Hematopoietic multipotent progenitor cell treated with erythropoietin and hydrocortisone succinate and interleukin-3 and kit ligand, for 17 days (in vitro differentiated cells): Measurements from ENCODE around the gene MAPKAP1.

Experiments used
- DNase-seq: peaks from one replicate; pipeline ENCODE4 v3.0.0-alpha.2; 2015; ENCODE audit warnings: low spot score

Gene MAPKAP1

GRCh38 chr9:125561509-125562148, 145.4 kb downstream of the MAPKAP1 start:
- DNase-seq, result no peak

DNA sequence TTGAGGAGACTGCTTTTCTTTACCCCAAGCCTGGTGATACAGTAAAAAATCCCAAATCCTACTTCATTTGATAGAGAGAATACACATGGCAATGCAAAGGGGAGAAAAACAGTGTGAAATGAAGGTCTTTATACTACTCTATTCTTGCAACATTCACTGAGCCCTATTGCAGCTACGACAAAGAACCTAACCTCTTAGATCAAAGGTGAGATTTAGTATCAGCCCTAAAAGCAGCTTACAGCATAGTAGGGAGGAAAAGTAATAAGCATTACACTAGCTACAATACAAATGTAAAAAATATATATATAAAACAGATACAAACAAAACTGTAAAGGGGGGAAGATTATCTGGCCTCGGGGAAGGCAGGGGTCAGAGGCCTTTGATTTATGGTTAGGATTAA, 147.1 kb downstream of the MAPKAP1 start:
- DNase-seq, result no peak

DNA sequence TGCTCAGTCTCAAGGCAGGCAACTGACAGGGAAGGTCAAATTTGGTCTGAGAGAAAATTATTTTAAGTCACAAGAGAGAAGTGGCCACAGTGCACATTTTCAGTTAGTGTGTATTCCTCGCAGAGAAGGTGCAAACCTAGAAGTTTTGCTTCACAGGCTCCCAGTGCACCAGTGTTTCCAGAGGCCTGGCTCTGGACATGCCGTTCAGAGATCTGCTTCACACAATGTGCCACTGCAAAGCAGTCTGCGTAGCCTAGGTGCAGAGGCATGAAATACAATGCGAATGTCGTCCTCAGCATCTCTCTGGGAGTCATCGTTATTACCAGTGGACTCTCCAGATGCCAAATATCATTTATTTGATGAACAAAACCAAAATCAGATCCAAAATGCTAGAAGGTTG, 147.8 kb downstream of the MAPKAP1 start:
- DNase-seq, result no peak

- DNase-seq, result peak; percentile 47
These were observed 148.4 kb downstream of the MAPKAP1 start for GRCh38 chr9:125558453-125559092.

- DNase-seq, result no peak
These were observed 150.8 kb downstream of the MAPKAP1 start for GRCh38 chr9:125556046-125556721.

- DNase-seq, result no peak
These were observed 152.3 kb downstream of the MAPKAP1 start for GRCh38 chr9:125554726-125555125.

GRCh38 chr9:125551781-125552180, 155.2 kb downstream of the MAPKAP1 start:
- no peak for DNase-seq

DNA sequence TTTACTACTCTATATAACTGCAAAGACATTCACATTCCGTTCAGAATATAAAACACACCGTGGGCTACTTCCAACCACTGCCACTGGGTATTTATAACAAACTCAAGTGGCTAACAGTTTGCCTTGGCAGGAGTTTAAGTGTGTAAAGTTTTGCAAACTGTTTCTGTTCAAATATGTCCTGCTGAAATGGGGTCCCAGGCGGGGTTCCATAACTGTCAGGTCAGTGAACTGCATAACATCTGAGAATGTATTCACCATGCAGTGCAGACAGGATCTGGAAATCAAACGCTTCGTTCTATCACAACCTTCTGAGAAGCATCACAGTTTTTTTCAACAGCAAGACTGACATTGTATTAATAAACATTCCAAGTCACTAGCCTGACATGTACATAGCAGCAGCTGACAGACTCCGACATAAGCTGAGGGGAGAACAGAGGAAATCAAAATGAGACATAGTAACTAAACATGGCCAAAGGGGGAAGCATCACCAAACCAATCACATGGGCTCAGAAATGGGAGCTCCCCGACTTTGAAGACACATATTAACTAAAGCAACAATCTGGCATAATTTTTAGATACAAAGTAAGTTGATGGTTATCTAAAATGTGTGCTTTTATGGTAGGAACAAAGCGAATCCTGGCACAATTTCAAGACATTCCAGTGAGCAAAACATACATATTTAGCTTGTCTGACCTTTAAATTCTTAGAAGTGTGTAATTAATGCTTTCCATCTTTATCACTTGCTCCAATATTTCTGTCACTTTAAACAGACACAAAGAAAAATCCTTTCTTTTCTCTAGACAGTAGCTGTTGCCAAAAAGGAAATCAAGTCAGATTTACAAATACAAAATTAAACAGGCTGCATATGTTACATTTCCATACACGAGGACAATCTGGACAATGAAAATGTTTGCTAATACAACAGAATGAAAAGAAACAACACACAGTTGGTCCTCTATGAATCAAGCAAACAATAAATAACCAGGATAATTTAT, 156.8 kb downstream of the MAPKAP1 start:
- no peak for DNase-seq

DNA sequence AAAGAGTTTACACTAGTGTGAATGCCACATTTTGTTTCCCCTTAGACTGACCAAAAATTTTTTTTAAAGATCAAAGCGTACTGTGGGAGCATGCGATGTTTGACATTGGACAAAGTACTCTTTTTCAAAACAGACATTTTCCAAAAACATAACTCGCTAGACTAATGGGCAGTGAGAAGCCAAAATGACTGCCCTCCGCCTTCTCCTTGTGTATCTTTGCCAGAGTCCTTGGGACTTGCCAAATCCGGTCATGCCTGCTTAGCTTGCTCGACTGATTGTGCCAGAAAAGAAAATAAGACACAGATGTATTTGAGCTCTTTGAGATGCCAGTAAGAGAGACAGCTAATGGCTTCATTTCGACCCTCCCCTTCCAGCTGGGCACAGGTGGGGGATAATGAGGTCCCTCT, 157.5 kb downstream of the MAPKAP1 start:
- DNase-seq, result no peak

DNA sequence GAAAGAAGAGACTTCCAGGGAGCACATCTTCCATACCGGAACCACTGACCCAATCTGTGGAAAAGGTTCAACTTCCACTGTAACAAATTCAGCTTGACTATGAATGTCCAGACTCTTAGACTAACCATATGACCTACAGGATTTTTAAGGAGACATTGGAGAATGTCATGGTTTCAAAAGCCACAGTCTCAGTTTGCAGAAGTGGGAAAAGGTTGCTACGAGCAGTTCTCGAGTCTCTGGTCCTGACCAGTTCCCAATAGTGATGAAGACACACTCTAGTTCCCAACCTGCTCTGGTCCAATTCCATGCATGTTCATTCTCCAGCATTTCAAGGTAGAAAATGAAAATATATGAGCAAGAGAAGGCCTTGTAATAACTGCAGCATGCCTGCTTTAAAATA, 158.0 kb downstream of the MAPKAP1 start:
- DNase-seq, result no peak

DNA sequence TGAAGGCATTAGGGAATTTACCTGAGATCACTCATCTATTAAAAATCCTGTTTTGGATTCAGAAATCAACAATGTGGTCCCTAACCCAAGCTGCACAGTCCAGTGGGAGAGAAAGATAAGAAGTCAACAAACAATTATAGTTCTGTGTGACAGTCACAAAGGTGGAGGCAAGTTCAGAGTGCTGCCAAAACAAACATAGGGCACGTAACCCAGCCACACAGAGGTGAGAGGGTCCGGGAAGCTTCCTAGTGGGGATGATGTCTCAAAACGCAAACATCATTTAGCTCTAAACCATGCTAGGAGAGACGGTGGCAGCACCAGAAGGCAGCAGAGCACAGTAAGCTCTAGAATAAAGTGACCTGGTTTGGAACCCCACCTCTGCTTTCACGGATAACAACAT, 158.9 kb downstream of the MAPKAP1 start:
- no peak for DNase-seq

DNA sequence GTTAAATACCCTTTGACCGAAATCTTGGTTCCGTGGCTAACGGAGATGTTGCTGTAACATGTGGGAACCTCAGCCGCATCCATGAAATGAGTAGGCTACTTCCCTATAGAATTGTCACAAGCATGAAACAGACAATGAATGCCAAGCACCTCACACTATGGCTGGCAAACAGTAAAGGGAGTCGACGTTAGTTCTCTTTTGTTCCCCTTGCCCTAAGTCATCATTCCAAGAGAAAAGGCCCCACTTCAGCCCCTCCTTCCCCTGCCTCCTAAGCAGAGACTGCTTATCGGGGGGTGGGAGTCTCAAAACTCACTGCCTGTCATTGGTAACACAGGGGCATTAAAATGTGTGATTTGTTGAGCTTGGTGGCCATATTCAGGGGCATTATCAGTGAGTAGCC, 159.6 kb downstream of the MAPKAP1 start:
- no peak for DNase-seq

GRCh38 chr9:125545845-125546244, 161.2 kb downstream of the MAPKAP1 start:
- no peak for DNase-seq

DNA sequence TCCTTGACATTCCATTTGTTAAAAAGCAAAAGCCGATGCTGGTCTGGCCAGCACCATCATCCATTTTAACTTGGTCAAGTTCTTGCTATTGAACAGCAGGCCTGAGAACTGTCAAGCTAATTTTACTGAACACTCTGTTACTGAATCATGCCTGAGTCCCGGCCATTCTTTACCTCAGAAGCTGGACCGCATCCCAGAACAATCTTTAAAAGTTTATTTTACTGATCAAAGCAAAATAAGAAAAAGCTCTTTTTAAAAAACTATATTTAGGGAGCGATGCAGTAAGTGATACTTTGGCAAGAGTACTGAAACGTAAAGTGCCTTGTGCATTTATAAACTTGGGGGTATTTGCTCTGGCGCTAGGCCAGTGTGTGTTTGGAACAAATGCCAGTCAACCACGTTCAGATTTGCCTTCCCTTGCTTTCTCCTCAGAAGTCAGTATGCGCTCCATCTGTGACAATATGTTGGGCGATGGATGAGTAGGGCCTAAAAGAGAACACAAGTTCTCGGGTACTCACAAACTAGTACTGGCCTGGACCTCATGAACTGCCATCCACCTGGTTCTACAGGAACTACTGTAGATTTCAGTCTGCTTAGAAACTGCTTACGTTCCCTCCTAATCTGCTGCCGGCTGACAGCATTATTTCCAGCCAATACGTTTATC, 161.9 kb downstream of the MAPKAP1 start:
- no peak for DNase-seq

GRCh38 chr9:125544484-125544883, 162.5 kb downstream of the MAPKAP1 start:
- DNase-seq, result no peak

GRCh38 chr9:125541840-125542243, 165.2 kb downstream of the MAPKAP1 start:
- DNase-seq, result no peak

- no peak for DNase-seq
These were observed 166.5 kb downstream of the MAPKAP1 start for GRCh38 chr9:125540497-125540896.

- DNase-seq, result no peak
These were observed 168.9 kb downstream of the MAPKAP1 start for GRCh38 chr9:125538092-125538473.

- no peak for DNase-seq
These were observed 169.4 kb downstream of the MAPKAP1 start for GRCh38 chr9:125537442-125538091.

- no peak for DNase-seq
These were observed 170.2 kb downstream of the MAPKAP1 start for GRCh38 chr9:125536776-125537175.

DNA sequence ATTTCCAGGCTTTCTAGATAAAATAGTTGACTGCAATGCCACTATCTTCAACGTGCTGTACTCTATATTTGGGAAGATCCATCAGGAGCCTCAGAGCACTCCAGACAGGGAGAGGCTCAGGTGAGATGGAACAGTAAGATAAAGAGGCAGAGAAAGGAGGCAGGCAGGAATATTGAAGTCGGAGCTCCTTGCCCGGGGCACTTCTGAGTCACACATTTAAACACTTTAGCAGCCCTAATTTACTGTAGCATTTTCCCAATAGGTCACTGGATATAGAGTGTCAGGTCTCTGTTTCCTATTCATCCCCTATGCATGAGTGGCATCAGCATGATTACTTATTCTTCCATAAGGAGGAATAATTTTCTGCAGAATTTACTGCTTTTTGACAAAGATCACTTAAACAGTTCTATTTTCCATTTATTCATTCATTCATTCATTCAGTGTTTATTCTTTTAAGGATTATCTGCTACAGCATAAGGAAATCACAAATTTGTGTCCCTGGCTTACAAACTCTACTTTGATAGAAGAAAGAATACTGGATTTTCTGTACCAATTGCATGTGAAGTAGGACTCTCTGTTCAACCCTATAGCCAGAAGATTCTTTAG, 170.7 kb downstream of the MAPKAP1 start:
- DNase-seq, result no peak
